Neural cell (in vitro differentiated cells): ENCODE results near the gene MYADML2. TPM values are rescaled to one million over a fixed set of nuclear protein-coding genes. Genes with fewer than 3 reads are reported as not detected.
A peak's percentile ranks its signal among the peaks of the same experiment; 100 is the strongest.

ENCODE experiments used
- H2AFZ ChIP-seq: fragments of 200-600, 300-800 bp; sonication (generic), shearing (Covaris generic); 2 replicates; pipeline ENCODE4 v1.6.0; 2014; ENCODE audit warnings: low read depth, mild to moderate bottlenecking, antibody characterized with exemption, low read length, moderate library complexity
- H3F3A ChIP-seq: fragments of 200-600 bp; shearing (Covaris generic); 2 replicates; pipeline ENCODE4 v1.6.1; 2016; ENCODE audit warnings: mild to moderate bottlenecking, moderate library complexity, mixed read lengths, antibody characterized with exemption, low read length; ENCODE audit not compliant: insufficient read depth, poor library complexity, severe bottlenecking
- H3K27ac ChIP-seq: fragments of 200-600, 300-800 bp; sonication (generic), shearing (Covaris generic); 2 replicates; pipeline ENCODE4 v1.5.1; 2014; ENCODE audit warnings: mild to moderate bottlenecking, low read length, moderate library complexity
- H3K27me3 ChIP-seq: fragments of 300-800, 200-600 bp; sonication (generic), shearing (Covaris generic); 2 replicates; pipeline ENCODE4 v1.6.0; 2014; ENCODE audit warnings: mild to moderate bottlenecking, low read depth, low read length, moderate library complexity; ENCODE audit not compliant: insufficient read depth
- H3K36me3 ChIP-seq: fragments of 300-800, 200-600 bp; sonication (generic), shearing (Covaris generic); 2 replicates; pipeline ENCODE4 v1.5.1; 2014; ENCODE audit warnings: mild to moderate bottlenecking, antibody characterized with exemption, low read length, moderate library complexity; ENCODE audit not compliant: insufficient read depth
- H3K4me2 ChIP-seq: fragments of 300-800, 200-600 bp; sonication (generic), shearing (Covaris generic); 2 replicates; pipeline ENCODE4 v1.6.0; 2014; ENCODE audit warnings: mild to moderate bottlenecking, low read length
- H3K4me3 ChIP-seq: fragments of 300-800, 200-600 bp; sonication (generic), shearing (Covaris generic); 2 replicates; pipeline ENCODE4 v1.5.1; 2014; ENCODE audit warnings: mild to moderate bottlenecking, low read length, moderate library complexity
- H3K79me2 ChIP-seq: fragments of 200-600 bp; shearing (Covaris generic); replicated peaks from 2 replicates; pipeline ENCODE4 v1.6.0; 2014; ENCODE audit warnings: mild to moderate bottlenecking, low read length, moderate library complexity; ENCODE audit not compliant: insufficient read depth
- H3K9ac ChIP-seq: fragments of 300-800, 200-600 bp; sonication (generic), shearing (Covaris generic); 2 replicates; pipeline ENCODE4 v1.6.1; 2016; ENCODE audit warnings: mild to moderate bottlenecking, low read length, mixed read lengths
- H3K9me2 ChIP-seq: fragments of 200-600 bp; shearing (Covaris generic); 2 replicates; pipeline ENCODE4 v1.6.1; 2016; ENCODE audit warnings: mild to moderate bottlenecking, low read length, mixed read lengths; ENCODE audit not compliant: insufficient read depth
- H3K9me3 ChIP-seq: fragments of 200-600, 300-800 bp; sonication (generic), shearing (Covaris generic); 2 replicates; pipeline ENCODE4 v1.6.1; 2016; ENCODE audit warnings: mild to moderate bottlenecking, mixed run types, low read length, moderate library complexity, mixed read lengths
- H4K20me1 ChIP-seq: fragments of 200-600 bp; shearing (Covaris generic); 2 replicates; pipeline ENCODE4 v1.6.1; 2016; ENCODE audit warnings: mild to moderate bottlenecking, mixed run types; ENCODE audit not compliant: insufficient read depth
- CTCF ChIP-seq: fragments of 450-650 bp; IDR thresholded peaks from 2 replicates; pipeline ENCODE4 v1.5.1; 2014; ENCODE audit warnings: antibody characterized with exemption, mild to moderate bottlenecking, moderate library complexity; ENCODE audit not compliant: poor library complexity, severe bottlenecking
- EZH2 ChIP-seq: fragments of 200-600, 300-800 bp; shearing (Covaris generic), sonication (generic); IDR thresholded peaks from 2 replicates; pipeline ENCODE4 v1.6.1; 2014; ENCODE audit warnings: antibody characterized with exemption, low read length, borderline replicate concordance, mild to moderate bottlenecking; ENCODE audit not compliant: insufficient read depth, poor library complexity, severe bottlenecking
- MXI1 ChIP-seq: fragments of 450-650 bp; conservative IDR thresholded peaks from 2 replicates; pipeline ENCODE4 v1.6.1; 2014; ENCODE audit warnings: antibody characterized with exemption, mild to moderate bottlenecking; ENCODE audit not compliant: poor library complexity, severe bottlenecking
- RAD21 ChIP-seq: fragments of 450-650 bp; conservative IDR thresholded peaks from 2 replicates; pipeline ENCODE4 v1.6.1; 2014; ENCODE audit warnings: antibody characterized with exemption, mild to moderate bottlenecking, moderate library complexity
- REST ChIP-seq: IDR thresholded peaks from 2 replicates; pipeline ENCODE4 v1.6.1; 2012; ENCODE audit warnings: borderline replicate concordance
- SMC3 ChIP-seq: fragments of 450-650 bp; conservative IDR thresholded peaks from 2 replicates; pipeline ENCODE4 v1.6.1; 2014; ENCODE audit warnings: antibody characterized with exemption, mild to moderate bottlenecking, moderate library complexity; ENCODE audit not compliant: poor library complexity
- polyA plus RNA-seq: library from polyadenylated mRNA; depleted of rRNA; stranded (reverse); fragments of >200 nt; gene quantifications from 2 replicates; pipeline ENCODE4 v1.2.3, GENCODE V29; 2014

Gene MYADML2
- polyA plus RNA-seq, 1 donor from 2014 or later: 1.1 TPM

DNA sequence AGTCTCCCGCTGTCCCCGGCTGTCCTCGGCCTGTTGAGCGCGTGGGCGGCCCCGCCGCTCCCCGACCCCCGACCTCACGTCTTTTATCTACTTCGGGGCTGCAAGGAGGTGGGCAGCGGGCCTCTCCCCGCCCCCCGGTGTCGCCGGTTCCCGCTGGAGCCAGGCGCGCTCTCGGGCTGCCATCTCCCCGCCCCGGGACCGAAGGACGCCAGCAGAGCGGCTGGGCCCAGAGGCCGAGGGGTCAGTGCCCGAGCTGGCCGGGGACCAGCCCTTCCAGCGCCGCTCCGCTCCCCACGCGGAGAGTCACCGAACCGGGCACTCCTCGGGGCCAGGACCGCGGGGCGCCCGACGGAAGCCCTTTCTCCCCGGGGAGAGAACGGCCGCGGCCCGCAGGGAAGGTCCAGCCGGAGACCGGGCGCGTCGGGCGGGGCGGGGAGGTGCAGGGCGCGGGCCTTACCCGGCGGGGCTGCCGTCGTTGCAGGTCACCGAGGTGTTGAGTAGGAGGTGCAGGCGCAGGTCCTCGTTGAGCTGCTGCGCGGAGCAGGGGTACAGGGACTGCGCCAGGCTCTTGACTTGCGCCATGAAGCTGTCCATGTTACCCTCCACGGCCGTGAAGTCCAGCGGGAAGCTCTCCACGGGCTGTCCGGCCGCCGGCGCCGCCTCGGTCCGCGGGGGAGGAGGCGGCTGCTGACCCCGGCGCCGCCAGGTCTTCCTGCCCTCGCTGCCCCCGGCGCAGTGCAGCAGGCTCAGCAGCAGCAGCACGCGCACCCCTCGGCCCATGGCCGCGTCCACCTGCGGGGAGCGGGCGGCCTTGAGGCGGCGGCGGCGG, 13.3 kb upstream of the MYADML2 start:
- Histone ChIP-seq H2AFZ (no peak overlapping the region), H3F3A (no peaks in the 10 kb centered on the region), H3K79me2 (no peaks in the 10 kb centered on the region), H4K20me1 (no peaks in the 10 kb centered on the region), H3K9ac (no peak overlapping the region), H3K27me3 (peaks cover 63% of the 10 kb centered on the region), H3K9me2 (no peaks in the 10 kb centered on the region), H3K4me2 (no peak overlapping the region), H3K27ac (no peak overlapping the region), H3K36me3 (no peaks in the 10 kb centered on the region), H3K4me3 (peak overlapping the region; percentile 50), H3K9me3 (no peaks in the 10 kb centered on the region)
- TF ChIP-seq REST (no peak), EZH2 (peak; percentile 91)

DNA sequence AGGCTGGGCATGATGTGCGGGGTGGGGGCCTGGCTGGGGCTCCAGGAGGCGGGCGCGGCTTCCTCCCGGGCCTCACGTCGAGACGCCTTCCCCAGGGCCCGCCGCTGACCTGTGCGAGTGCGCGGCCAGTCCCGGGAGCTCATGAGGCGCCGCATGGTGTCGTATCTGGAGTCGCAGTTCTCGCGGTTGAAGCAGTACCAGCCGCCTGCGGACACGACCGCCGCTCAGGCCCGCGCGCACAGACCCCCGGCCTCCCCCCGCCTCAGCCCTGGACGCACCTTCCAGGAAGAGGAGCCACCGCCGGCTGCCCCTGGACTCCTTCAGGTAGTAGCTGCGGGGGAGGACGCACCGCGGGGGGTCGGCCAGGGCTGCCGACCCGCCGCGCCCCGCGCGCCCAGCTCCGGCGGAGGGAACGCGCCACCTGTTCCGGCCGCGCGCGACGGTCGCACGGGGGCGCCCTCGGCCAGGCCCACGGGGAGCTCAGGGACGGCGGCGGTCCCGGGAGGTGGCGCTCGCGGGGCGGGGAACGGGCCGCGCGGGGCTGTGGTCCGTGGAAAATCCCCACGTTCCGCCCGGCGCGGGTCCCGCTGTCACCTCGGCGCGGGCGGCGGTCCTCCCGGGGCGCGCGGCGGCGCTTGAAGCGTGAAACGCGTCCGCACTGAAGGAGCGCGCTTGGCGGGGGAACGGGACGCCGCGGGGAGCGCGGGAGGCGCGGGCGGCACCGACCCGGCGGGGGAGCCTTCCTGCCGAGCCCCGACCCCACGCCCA, 12.5 kb upstream of the MYADML2 start:
- no peaks in the 10 kb centered on the region for H3K36me3 ChIP-seq
- H4K20me1 ChIP-seq: no peaks in the 10 kb centered on the region
- H2AFZ ChIP-seq: no peak overlapping the region
- H3K9ac ChIP-seq: no peak overlapping the region
- H3K27me3 ChIP-seq: peaks cover 63% of the 10 kb centered on the region
- peak overlapping the region; percentile 50 for H3K4me3 ChIP-seq
- no peaks in the 10 kb centered on the region for H3K9me3 ChIP-seq
- TF ChIP-seq SMC3 (peak; percentile 73), MXI1 (peak; percentile 35), CTCF (peak; percentile 90), EZH2 (no peak), RAD21 (peak; percentile 71), REST (no peak)
- H3F3A ChIP-seq: no peaks in the 10 kb centered on the region
- H3K79me2 ChIP-seq: no peaks in the 10 kb centered on the region
- H3K9me2 ChIP-seq: no peaks in the 10 kb centered on the region
- no peak overlapping the region for H3K27ac ChIP-seq
- H3K4me2 ChIP-seq: no peak overlapping the region
